ACHN (cell line): ENCODE results near the gene MALT1.

Source experiments
- DNase-seq: peaks from one replicate; pipeline ENCODE4 v3.0.0-alpha.2; 2015
- in situ Hi-C: cut with HindIII; loops from 2 replicates; pipeline ENCODE4 v1.10.0; 2017; ENCODE audit warnings: low sequenced_read_pairs, low pct_ligation_motif_present, low pct_unique_long_range_greater_than_20kb

The MALT1 gene

GRCh38 chr18:58674159-58674558, 2.9 kb downstream of the MALT1 start:
- DNase-seq, result no peak
- in situ Hi-C loops, result no loop called here

- in situ Hi-C loops, result no loop called here
- no peak for DNase-seq
Observed at GRCh38 chr18:58674863-58675472, 3.7 kb downstream of the MALT1 start.

- in situ Hi-C loops, result no loop called here
- no peak for DNase-seq
Observed at GRCh38 chr18:58676270-58676669, 5.0 kb downstream of the MALT1 start.

- DNase-seq, result peak; percentile 85
- in situ Hi-C loops, result no loop called here
Observed at GRCh38 chr18:58682429-58683069, 11.3 kb downstream of the MALT1 start.

- no peak for DNase-seq
- in situ Hi-C loops, result no loop called here
Observed at GRCh38 chr18:58687871-58688308, 16.6 kb downstream of the MALT1 start.

- in situ Hi-C loops, result no loop called here
- DNase-seq, result no peak
Observed at GRCh38 chr18:58690259-58690658, 19.0 kb downstream of the MALT1 start.

GRCh38 chr18:58691256-58691655, 20.0 kb downstream of the MALT1 start:
- in situ Hi-C loops, result no loop called here
- peak; percentile 74 for DNase-seq

- no peak for DNase-seq
- in situ Hi-C loops, result no loop called here
Observed at GRCh38 chr18:58692422-58693185, 21.3 kb downstream of the MALT1 start.

- DNase-seq, result no peak
- in situ Hi-C loops, result no loop called here
Observed at GRCh38 chr18:58694221-58694620, 23.0 kb downstream of the MALT1 start.

- in situ Hi-C loops, result no loop called here
- no peak for DNase-seq
Observed at GRCh38 chr18:58694720-58695468, 23.6 kb downstream of the MALT1 start.

GRCh38 chr18:58695772-58696171, 24.5 kb downstream of the MALT1 start:
- in situ Hi-C loops, result no loop called here
- DNase-seq, result no peak

- in situ Hi-C loops, result no loop called here
- DNase-seq, result no peak
Observed at GRCh38 chr18:58697146-58697545, 25.9 kb downstream of the MALT1 start.

GRCh38 chr18:58698701-58699193, 27.5 kb downstream of the MALT1 start:
- in situ Hi-C loops, result no loop called here
- DNase-seq, result no peak

- no peak for DNase-seq
- in situ Hi-C loops, result no loop called here
Observed at GRCh38 chr18:58699551-58699950, 28.3 kb downstream of the MALT1 start.

GRCh38 chr18:58700209-58700608, 28.9 kb downstream of the MALT1 start:
- no peak for DNase-seq
- in situ Hi-C loops, result no loop called here

- in situ Hi-C loops, result no loop called here
- DNase-seq, result no peak
Observed at GRCh38 chr18:58712930-58713329, 41.7 kb downstream of the MALT1 start.

GRCh38 chr18:58714259-58714658, 43.0 kb downstream of the MALT1 start:
- no peak for DNase-seq
- in situ Hi-C loops, result no loop called here

GRCh38 chr18:58714821-58715220, 43.6 kb downstream of the MALT1 start:
- no peak for DNase-seq
- in situ Hi-C loops, result no loop called here

- in situ Hi-C loops, result no loop called here
- DNase-seq, result no peak
Observed at GRCh38 chr18:58715540-58715939, 44.3 kb downstream of the MALT1 start.
